Subcutaneous abdominal adipose tissue (tissue), 5 donors: ENCODE results near the gene NTRK3.
"Not testable (repeated sequence)": the region's sequence is repeated elsewhere in the genome, so short reads cannot be mapped to it uniquely, and the experiment has no call there.

Experiments used
- H3K27ac ChIP-seq: one replicate; pipeline ENCODE4 v1.7.0; 2013; ENCODE audit warnings: low read depth, mild to moderate bottlenecking, inconsistent platforms, low read length, moderate library complexity
- H3K27me3 ChIP-seq, 5 donors: one replicate each; pipeline ENCODE4 v1.7.0; 2013; ENCODE audit warnings: low read length in 5 of 5, inconsistent platforms in 1 of 5; ENCODE audit not compliant: control insufficient read depth in 5 of 5, insufficient read depth in 4 of 5
- H3K36me3 ChIP-seq, 5 donors: one replicate each; pipeline ENCODE4 v1.7.0; 2013; ENCODE audit warnings: low read length in 5 of 5; ENCODE audit not compliant: control insufficient read depth in 5 of 5, insufficient read depth in 5 of 5
- H3K4me1 ChIP-seq, 5 donors: one replicate each; pipeline ENCODE4 v1.7.0; 2013; ENCODE audit warnings: low read length in 5 of 5, mild to moderate bottlenecking in 3 of 5, moderate library complexity in 1 of 5; ENCODE audit not compliant: control insufficient read depth in 5 of 5, insufficient read depth in 5 of 5
- H3K4me3 ChIP-seq, 5 donors: one replicate each; pipeline ENCODE4 v1.7.0; 2013; ENCODE audit warnings: low read length in 5 of 5, low read depth in 1 of 5
- H3K9ac ChIP-seq, 5 donors: one replicate each; pipeline ENCODE4 v1.7.0; 2013; ENCODE audit warnings: low read length in 5 of 5, mild to moderate bottlenecking in 4 of 5, moderate library complexity in 3 of 5
- H3K9me3 ChIP-seq, 5 donors: one replicate each; pipeline ENCODE4 v1.7.0; 2013; ENCODE audit warnings: low read length in 5 of 5; ENCODE audit not compliant: control insufficient read depth in 5 of 5
- donor health status: healthy.
- donor health status: healthy.
- donor health status: healthy.
- donor health status: healthy.
- donor health status: healthy.

NTRK3 gene

GRCh38 chr15:88035381-88035780 is 221.2 kb downstream of the NTRK3 start:
- H3K27me3 ChIP-seq = no peaks in the 10 kb centered on the region
- no peaks in the 10 kb centered on the region for H3K36me3 ChIP-seq
- no peak overlapping the region for H3K27ac ChIP-seq
- no peaks in the 10 kb centered on the region for H3K9me3 ChIP-seq
- H3K9ac ChIP-seq = no peak overlapping the region
- no peak overlapping the region for H3K4me3 ChIP-seq
- no peaks in the 10 kb centered on the region for H3K4me1 ChIP-seq

GRCh38 chr15:88033421-88033820 is 223.1 kb downstream of the NTRK3 start:
- H3K4me1 ChIP-seq = not testable (repeated sequence)

GRCh38 chr15:88032787-88033186 is 223.8 kb downstream of the NTRK3 start:
- no peaks in the 10 kb centered on the region for H3K27me3 ChIP-seq
- no peaks in the 10 kb centered on the region for H3K36me3 ChIP-seq
- no peaks in the 10 kb centered on the region for H3K4me1 ChIP-seq
- no peak overlapping the region for H3K27ac ChIP-seq
- no peak overlapping the region for H3K9ac ChIP-seq
- no peak overlapping the region for H3K4me3 ChIP-seq
- H3K9me3 ChIP-seq = no peaks in the 10 kb centered on the region

More at GRCh38 chr15:88033421-88033820, 223.1 kb downstream of the NTRK3 start:
- H3K9me3 ChIP-seq, H3K27me3 ChIP-seq, H3K27ac ChIP-seq, H3K4me3 ChIP-seq, H3K9ac ChIP-seq, H3K36me3 ChIP-seq: not testable (repeated sequence)

GRCh38 chr15:88031461-88031860 is 225.1 kb downstream of the NTRK3 start:
- Histone ChIP-seq H3K9ac (no peak overlapping the region), H3K9me3 (no peaks in the 10 kb centered on the region), H3K27ac (no peak overlapping the region), H3K27me3 (no peaks in the 10 kb centered on the region), H3K4me3 (no peak overlapping the region), H3K36me3 (no peaks in the 10 kb centered on the region), H3K4me1 (no peaks in the 10 kb centered on the region)

- Histone ChIP-seq H3K4me3 (no peak overlapping the region), H3K36me3 (no peaks in the 10 kb centered on the region), H3K27ac (no peak overlapping the region), H3K27me3 (no peaks in the 10 kb centered on the region), H3K9me3 (no peaks in the 10 kb centered on the region), H3K9ac (no peak overlapping the region), H3K4me1 (no peaks in the 10 kb centered on the region)
Observed at GRCh38 chr15:88029696-88030095, 226.8 kb downstream of the NTRK3 start.

GRCh38 chr15:88028024-88028423 is 228.5 kb downstream of the NTRK3 start:
- H3K9me3 ChIP-seq = no peaks in the 10 kb centered on the region
- H3K9ac ChIP-seq = no peak overlapping the region
- H3K4me3 ChIP-seq = no peak overlapping the region
- no peaks in the 10 kb centered on the region for H3K4me1 ChIP-seq
- H3K27ac ChIP-seq = no peak overlapping the region
- H3K36me3 ChIP-seq = no peaks in the 10 kb centered on the region
- H3K27me3 ChIP-seq = peaks cover 0 to 3% (median 0%) of the 10 kb centered on the region in 5 donors

GRCh38 chr15:88023914-88024313 is 232.6 kb downstream of the NTRK3 start:
- peaks cover 0 to 3% (median 0%) of the 10 kb centered on the region in 5 donors for H3K27me3 ChIP-seq
- no peak overlapping the region for H3K27ac ChIP-seq
- peaks cover 0 to 4% (median 0%) of the 10 kb centered on the region in 5 donors for H3K4me1 ChIP-seq
- H3K9me3 ChIP-seq = no peaks in the 10 kb centered on the region
- no peak overlapping the region for H3K4me3 ChIP-seq
- H3K9ac ChIP-seq = no peak overlapping the region
- no peaks in the 10 kb centered on the region for H3K36me3 ChIP-seq

GRCh38 chr15:88022716-88023115 is 233.8 kb downstream of the NTRK3 start:
- Histone ChIP-seq H3K4me3 (no peak overlapping the region), H3K9ac (no peak overlapping the region), H3K4me1 (peaks cover 0 to 9% (median 0%) of the 10 kb centered on the region in 5 donors), H3K27me3 (peaks cover 0 to 3% (median 0%) of the 10 kb centered on the region in 5 donors), H3K27ac (no peak overlapping the region), H3K36me3 (no peaks in the 10 kb centered on the region), H3K9me3 (no peaks in the 10 kb centered on the region)

GRCh38 chr15:88021601-88022000 is 234.9 kb downstream of the NTRK3 start:
- Histone ChIP-seq H3K4me3 (no peak overlapping the region), H3K27me3 (peaks cover 0 to 3% (median 0%) of the 10 kb centered on the region in 5 donors), H3K27ac (no peak overlapping the region), H3K4me1 (peaks cover 0 to 9% (median 0%) of the 10 kb centered on the region in 5 donors), H3K36me3 (no peaks in the 10 kb centered on the region), H3K9me3 (no peaks in the 10 kb centered on the region), H3K9ac (no peak overlapping the region)

- Histone ChIP-seq H3K4me1 (peaks cover 0 to 9% (median 0%) of the 10 kb centered on the region in 5 donors), H3K9ac (no peak overlapping the region), H3K27me3 (peaks cover 0 to 3% (median 0%) of the 10 kb centered on the region in 5 donors), H3K4me3 (no peak overlapping the region), H3K36me3 (no peaks in the 10 kb centered on the region), H3K9me3 (no peaks in the 10 kb centered on the region), H3K27ac (no peak overlapping the region)
Observed at GRCh38 chr15:88020806-88021205, 235.7 kb downstream of the NTRK3 start.

- no peak overlapping the region for H3K4me3 ChIP-seq
- H3K4me1 ChIP-seq = peaks cover 0 to 9% (median 0%) of the 10 kb centered on the region in 5 donors
- no peaks in the 10 kb centered on the region for H3K9me3 ChIP-seq
- H3K36me3 ChIP-seq = no peaks in the 10 kb centered on the region
- no peak overlapping the region for H3K9ac ChIP-seq
- H3K27me3 ChIP-seq = peaks cover 0 to 3% (median 0%) of the 10 kb centered on the region in 5 donors
- no peak overlapping the region for H3K27ac ChIP-seq
Observed at GRCh38 chr15:88019656-88020055, 236.9 kb downstream of the NTRK3 start.
